ENCODE measurements around the gene OTUD5. TPM values are rescaled to one million over a fixed set of nuclear protein-coding genes. Genes with fewer than 3 reads are reported as not detected.

The OTUD5 gene
- total and polyA plus RNA-seq, 2 donors (not counting 1 experiment from before 2014, with no cell fraction given): 33.0 to 46.6 TPM

DNA sequence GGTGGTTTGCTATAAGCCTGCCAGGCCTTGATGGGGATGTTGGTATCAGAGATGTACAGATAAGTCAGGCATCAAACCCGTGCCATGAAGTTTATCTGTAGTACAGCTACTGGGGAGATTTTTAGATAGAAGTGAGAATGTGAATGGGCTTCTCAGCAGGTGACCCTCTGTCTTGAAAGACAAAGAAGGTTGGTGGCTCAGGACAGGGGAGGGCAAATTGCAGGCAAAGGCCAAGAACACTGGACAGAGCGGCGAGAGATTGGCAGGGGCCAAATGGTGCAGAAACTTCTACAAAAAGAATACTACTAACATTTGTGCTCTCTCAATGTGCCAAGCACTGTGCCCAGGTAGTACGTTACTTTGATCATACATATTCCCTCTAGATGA is 36.7 kb downstream of the OTUD5 start:
- TF ChIP-seq, protein P1, sequence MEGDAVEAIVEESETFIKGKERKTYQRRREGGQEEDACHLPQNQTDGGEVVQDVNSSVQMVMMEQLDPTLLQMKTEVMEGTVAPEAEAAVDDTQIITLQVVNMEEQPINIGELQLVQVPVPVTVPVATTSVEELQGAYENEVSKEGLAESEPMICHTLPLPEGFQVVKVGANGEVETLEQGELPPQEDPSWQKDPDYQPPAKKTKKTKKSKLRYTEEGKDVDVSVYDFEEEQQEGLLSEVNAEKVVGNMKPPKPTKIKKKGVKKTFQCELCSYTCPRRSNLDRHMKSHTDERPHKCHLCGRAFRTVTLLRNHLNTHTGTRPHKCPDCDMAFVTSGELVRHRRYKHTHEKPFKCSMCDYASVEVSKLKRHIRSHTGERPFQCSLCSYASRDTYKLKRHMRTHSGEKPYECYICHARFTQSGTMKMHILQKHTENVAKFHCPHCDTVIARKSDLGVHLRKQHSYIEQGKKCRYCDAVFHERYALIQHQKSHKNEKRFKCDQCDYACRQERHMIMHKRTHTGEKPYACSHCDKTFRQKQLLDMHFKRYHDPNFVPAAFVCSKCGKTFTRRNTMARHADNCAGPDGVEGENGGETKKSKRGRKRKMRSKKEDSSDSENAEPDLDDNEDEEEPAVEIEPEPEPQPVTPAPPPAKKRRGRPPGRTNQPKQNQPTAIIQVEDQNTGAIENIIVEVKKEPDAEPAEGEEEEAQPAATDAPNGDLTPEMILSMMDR (conservative IDR thresholded peaks at IDR 0.05 in 1 of 2, IDR thresholded peaks at IDR 0.05 in 1 of 2; ENCODE audit: low read depth in 1 of 2, low read length in 2 of 2): no peak
- no peak for TF ChIP-seq EZH2 (IDR thresholded peaks at IDR 0.05; ENCODE audit: low read length, missing control alignments)
- no peak overlapping the region for H3K27ac ChIP-seq (ENCODE audit: insufficient read depth, low read length)
- no peak overlapping the region for H3K4me2 ChIP-seq (ENCODE audit: extremely low read depth, insufficient read depth, low read length)
- H3K27me3 ChIP-seq (ENCODE audit: control insufficient read depth, insufficient read depth, low read length): no peaks in the 10 kb centered on the region
- peaks cover 4% of the 10 kb centered on the region for H3K36me3 ChIP-seq (ENCODE audit: control insufficient read depth, insufficient read depth, low read length)
- no peaks in the 10 kb centered on the region for H3K4me1 ChIP-seq (ENCODE audit: control insufficient read depth, extremely low read depth, insufficient read depth, low read length)
- H3K4me3 ChIP-seq (replicated peaks in 1 of 4; ENCODE audit: control extremely low read depth in 1 of 4, insufficient read depth in 1 of 4, low read depth in 3 of 4, low read length in 4 of 4): no peak overlapping the region
- peaks cover 6% of the 10 kb centered on the region for H3K79me2 ChIP-seq (ENCODE audit: control insufficient read depth, insufficient read depth, low read length)
- no peaks in the 10 kb centered on the region for H3K9me3 ChIP-seq (ENCODE audit: control insufficient read depth, insufficient read depth, low read depth, low read length)
- H4K20me1 ChIP-seq (ENCODE audit: control insufficient read depth, extremely low read depth, insufficient read depth, low read length): no peaks in the 10 kb centered on the region
- no peak overlapping the region for H3K9ac ChIP-seq (ENCODE audit: insufficient read depth, low read length)
- DNase-seq (ENCODE audit: low read depth in 2 of 2): no peak
- no peak overlapping the region for H2AFZ ChIP-seq (ENCODE audit: low read length)

DNA sequence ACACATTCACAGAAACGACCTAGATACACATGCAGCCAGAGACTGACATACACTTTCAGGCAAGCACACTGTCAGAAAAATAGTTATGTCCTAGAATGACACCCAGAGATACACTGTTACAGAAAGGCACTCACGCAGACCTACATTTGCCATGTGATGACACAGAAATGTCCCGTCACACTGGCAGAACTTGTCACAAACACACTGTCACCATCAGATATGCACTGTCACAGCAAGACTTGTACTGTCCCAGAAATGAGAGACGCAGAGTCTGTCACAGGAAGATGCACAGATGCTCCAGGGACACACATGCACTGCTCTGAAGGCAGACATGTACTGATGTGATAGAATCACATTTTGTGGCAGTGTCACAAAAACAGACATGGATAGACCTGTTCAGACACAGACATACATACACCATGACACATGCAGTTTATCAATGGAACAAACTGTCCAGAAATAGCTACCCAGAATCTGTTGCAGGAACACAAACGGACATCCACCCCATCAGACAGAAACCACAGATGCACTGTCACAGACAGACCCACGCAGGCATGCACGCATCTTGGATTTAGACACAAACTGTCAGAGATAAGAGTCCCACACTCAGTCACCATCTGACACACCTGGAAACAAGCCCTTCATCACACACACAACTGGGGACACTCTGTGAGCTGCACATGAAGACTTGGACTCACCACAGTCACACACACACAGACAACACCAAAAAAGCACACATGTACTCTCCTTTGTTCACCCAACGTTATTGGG is 37.3 kb downstream of the OTUD5 start:
- Histone ChIP-seq H3K4me2 (ENCODE audit: extremely low read depth, insufficient read depth, low read length) (no peak overlapping the region), H3K27ac (ENCODE audit: insufficient read depth, low read length) (no peak overlapping the region)

DNA sequence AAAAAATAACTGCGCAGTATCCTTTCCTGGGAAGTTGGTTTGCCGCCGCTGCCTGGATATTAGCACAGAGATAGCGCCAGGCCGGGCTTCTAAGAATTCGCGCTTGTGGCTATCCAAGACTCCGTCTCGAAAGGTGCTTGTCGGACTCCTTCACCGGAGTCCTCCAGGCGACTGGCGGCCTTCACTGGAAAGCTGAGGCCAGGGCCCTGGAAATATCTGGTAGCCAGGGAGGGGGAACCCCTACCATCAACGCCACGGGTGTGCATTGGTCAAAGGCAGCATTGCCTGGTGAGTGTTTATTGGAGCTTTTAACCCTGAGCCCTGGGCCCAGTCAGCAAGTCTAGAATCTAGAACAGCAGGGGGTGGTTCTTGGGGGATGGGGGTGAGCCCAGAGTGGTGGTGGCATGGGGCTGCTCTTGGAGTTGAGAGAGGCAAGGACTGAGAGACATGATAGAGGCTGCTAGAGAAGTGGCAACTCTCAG is 38.0 kb downstream of the OTUD5 start:
- Histone ChIP-seq H3K79me2 (ENCODE audit: control insufficient read depth, insufficient read depth, low read length) (peaks cover 6% of the 10 kb centered on the region), H3K27ac (ENCODE audit: insufficient read depth, low read length) (peak overlapping the region; percentile 44), H3K4me1 (ENCODE audit: control insufficient read depth, extremely low read depth, insufficient read depth, low read length) (no peaks in the 10 kb centered on the region), H3K36me3 (ENCODE audit: control insufficient read depth, insufficient read depth, low read length) (peaks cover 3% of the 10 kb centered on the region), H2AFZ (ENCODE audit: low read length) (no peak overlapping the region), H3K9me3 (ENCODE audit: control insufficient read depth, insufficient read depth, low read depth, low read length) (no peaks in the 10 kb centered on the region), H4K20me1 (ENCODE audit: control insufficient read depth, extremely low read depth, insufficient read depth, low read length) (no peaks in the 10 kb centered on the region), H3K4me2 (ENCODE audit: extremely low read depth, insufficient read depth, low read length) (peak overlapping the region; percentile 66), H3K9ac (ENCODE audit: insufficient read depth, low read length) (peak overlapping the region; percentile 4), H3K27me3 (ENCODE audit: control insufficient read depth, insufficient read depth, low read length) (no peaks in the 10 kb centered on the region), H3K4me3 (replicated peaks in 1 of 4; ENCODE audit: control extremely low read depth in 1 of 4, insufficient read depth in 1 of 4, low read depth in 3 of 4, low read length in 4 of 4) (peak overlapping the region in 3 of 4 experiments; percentile 9 to 58 (median 44))
- DNase-seq (ENCODE audit: low read depth in 2 of 2): no peak
- TF ChIP-seq, protein P1 (conservative IDR thresholded peaks at IDR 0.05 in 1 of 2, IDR thresholded peaks at IDR 0.05 in 1 of 2; ENCODE audit: low read depth in 1 of 2, low read length in 2 of 2): no peak
- no peak for TF ChIP-seq EZH2 (IDR thresholded peaks at IDR 0.05; ENCODE audit: low read length, missing control alignments)

More for the DNA sequence above, 37.3 kb downstream of the OTUD5 start:
- Histone ChIP-seq H3K36me3 (ENCODE audit: control insufficient read depth, insufficient read depth, low read length) (peaks cover 4% of the 10 kb centered on the region), H3K27me3 (ENCODE audit: control insufficient read depth, insufficient read depth, low read length) (no peaks in the 10 kb centered on the region), H2AFZ (ENCODE audit: low read length) (no peak overlapping the region), H3K9me3 (ENCODE audit: control insufficient read depth, insufficient read depth, low read depth, low read length) (no peaks in the 10 kb centered on the region), H3K9ac (ENCODE audit: insufficient read depth, low read length) (no peak overlapping the region), H4K20me1 (ENCODE audit: control insufficient read depth, extremely low read depth, insufficient read depth, low read length) (no peaks in the 10 kb centered on the region), H3K79me2 (ENCODE audit: control insufficient read depth, insufficient read depth, low read length) (peaks cover 6% of the 10 kb centered on the region), H3K4me1 (ENCODE audit: control insufficient read depth, extremely low read depth, insufficient read depth, low read length) (no peaks in the 10 kb centered on the region), H3K4me3 (replicated peaks in 1 of 4; ENCODE audit: control extremely low read depth in 1 of 4, insufficient read depth in 1 of 4, low read depth in 3 of 4, low read length in 4 of 4) (no peak overlapping the region)
- DNase-seq (ENCODE audit: low read depth in 2 of 2): no peak
- no peak for TF ChIP-seq EZH2 (IDR thresholded peaks at IDR 0.05; ENCODE audit: low read length, missing control alignments)
- TF ChIP-seq, protein P1 (conservative IDR thresholded peaks at IDR 0.05 in 1 of 2, IDR thresholded peaks at IDR 0.05 in 1 of 2; ENCODE audit: low read depth in 1 of 2, low read length in 2 of 2): no peak
